Measurements from ENCODE around the gene PNPLA6.

Gene PNPLA6

GRCh38 chr19:7605490-7606222 lies 70.1 kb downstream of the PNPLA6 start:
- DNase-seq: no peak

DNA sequence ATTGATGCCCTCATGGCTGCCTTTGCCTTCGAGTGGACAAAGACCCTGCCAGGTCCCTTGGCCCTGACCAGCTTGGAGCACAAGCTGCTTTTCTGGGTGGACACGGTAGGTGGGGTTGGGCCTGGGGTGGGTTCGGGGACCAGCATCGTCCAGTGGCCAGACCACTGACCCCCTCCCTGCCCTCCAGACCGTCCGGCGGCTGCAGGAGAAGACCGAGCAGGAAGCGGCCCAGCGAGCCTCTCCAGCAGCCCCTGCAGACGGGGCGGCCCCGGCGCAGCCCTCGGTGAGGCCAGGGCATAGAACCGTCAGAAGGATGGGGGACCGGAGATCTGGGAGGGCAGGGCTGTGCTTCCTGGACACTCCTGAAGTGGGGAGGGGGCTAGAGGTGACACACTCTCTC lies 70.8 kb downstream of the PNPLA6 start:
- no peak for DNase-seq

DNA sequence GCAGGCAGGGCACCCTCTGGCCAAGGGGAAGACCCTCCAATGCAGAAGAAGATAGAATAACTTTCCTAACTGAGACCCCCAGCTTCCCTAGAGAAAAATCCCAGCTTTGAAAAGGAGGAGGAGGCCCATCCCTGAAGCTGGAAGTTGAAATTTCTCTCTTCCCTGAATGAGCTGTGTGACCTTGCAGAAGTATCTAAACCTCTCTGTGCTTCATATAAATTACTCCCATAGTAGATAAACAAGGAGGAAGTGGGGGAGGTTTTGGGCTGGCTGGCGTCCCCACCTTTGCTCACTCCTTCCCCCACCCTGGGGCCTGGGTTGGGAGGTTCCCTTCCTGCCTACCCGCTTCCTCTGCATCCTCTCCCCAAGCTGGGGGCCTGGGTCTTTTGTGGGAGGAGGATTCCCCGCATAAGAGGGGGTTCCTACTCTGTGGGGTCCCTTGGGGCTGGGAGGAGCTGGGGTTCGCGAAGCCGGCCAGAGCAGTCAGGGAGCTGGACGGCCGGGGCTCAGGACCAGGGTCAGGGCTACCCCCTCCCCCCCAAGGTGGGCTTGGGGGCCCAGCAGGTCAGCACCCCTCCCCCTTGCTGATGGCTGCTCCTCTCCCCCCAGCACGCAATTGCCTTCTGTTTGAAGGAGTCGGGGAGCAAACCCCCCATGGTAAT lies 71.8 kb downstream of the PNPLA6 start:
- DNase-seq: no peak

DNA sequence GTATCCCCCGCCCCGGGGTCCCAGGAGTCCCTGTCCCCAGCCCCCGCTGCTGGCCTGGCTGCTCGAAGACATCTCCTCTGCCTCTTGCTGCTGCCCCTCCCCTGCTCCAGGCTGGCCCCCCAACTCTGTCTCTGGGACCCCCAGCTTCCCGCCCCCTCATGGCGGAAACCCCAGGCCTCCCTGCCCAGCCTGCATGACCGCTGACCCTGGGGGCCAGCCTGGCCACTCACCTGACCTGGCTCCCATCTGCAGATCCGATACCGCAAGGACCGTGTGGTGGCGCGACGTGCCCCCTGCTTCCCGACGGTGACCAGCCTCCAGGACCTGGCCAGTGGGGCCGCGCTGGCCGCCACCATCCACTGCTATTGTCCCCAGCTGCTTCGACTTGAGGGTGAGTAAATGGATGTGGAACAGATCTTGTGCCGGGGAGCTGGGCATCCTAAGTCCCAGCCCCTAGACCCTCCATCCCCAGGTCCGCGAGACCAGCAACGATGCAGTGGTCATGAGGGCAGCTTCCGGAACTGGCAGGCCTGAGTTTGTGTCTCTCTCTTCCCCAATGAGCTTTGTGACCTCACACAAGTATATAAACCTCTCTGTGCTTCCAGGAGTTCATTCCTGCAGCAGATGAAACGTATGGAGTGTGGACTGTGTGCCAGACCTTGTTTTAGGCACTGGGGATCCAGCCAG lies 72.5 kb downstream of the PNPLA6 start:
- no peak for DNase-seq

GRCh38 chr19:7610491-7611240 lies 75.1 kb downstream of the PNPLA6 start:
- no peak for DNase-seq

All from activated CD4-positive, alpha-beta T cell treated with anti-CD3 and anti-CD28 coated beads for 1 hour (primary cell).